Tibial nerve (tissue), 4 donors: ENCODE results near the gene ADAT1. TPM values are rescaled to one million over a fixed set of nuclear protein-coding genes. Genes with fewer than 3 reads are reported as not detected.

Source experiments
- DNase-seq, 2 donors: peaks; one replicate each; pipeline ENCODE4 v3.0.0-alpha.2; 2019; ENCODE audit warnings: low spot score in 2 of 2
- H3K27ac ChIP-seq, 4 donors: fragments of 200-600 bp; sonication (generic) in 3 of 4; one replicate each; pipeline ENCODE4 v1.5.1; 2017 to 2019; ENCODE audit warnings: mild to moderate bottlenecking in 1 of 4
- H3K27me3 ChIP-seq, 2 donors: fragments of 200-600 bp; sonication (generic) in 1 of 2; one replicate each; pipeline versions ENCODE4 v1.5.1 to v1.6.0; 2017 to 2019
- H3K36me3 ChIP-seq, 3 donors: fragments of 200-600 bp; sonication (generic); one replicate each; pipeline ENCODE4 v1.5.1; 2018 to 2019
- H3K4me1 ChIP-seq, 4 donors: fragments of 200-600 bp; sonication (generic) in 3 of 4; one replicate each; pipeline ENCODE4 v1.5.1; 2017 to 2019
- H3K4me3 ChIP-seq, 4 donors: fragments of 200-600 bp; sonication (generic) in 3 of 4; one replicate each; pipeline ENCODE4 v1.5.1; 2017 to 2019; ENCODE audit warnings: mild to moderate bottlenecking in 1 of 4, moderate library complexity in 1 of 4
- H3K9me3 ChIP-seq, 4 donors: fragments of 200-600 bp; sonication (generic) in 3 of 4; one replicate each; pipeline ENCODE4 v1.5.1; 2017 to 2019
- EP300 ChIP-seq, 2 donors: sonication (generic); formaldehyde crosslinking; IDR thresholded peaks; one replicate each; pipeline ENCODE4 v1.6.1; 2017; ENCODE audit warnings: antibody characterized with exemption in 2 of 2, mild to moderate bottlenecking in 1 of 2
- POLR2A ChIP-seq, 2 donors: fragments of 450-650 bp; IDR thresholded peaks; one replicate each; pipeline ENCODE4 v1.6.1; 2017; ENCODE audit warnings: antibody characterized with exemption in 2 of 2, mild to moderate bottlenecking in 2 of 2, moderate library complexity in 2 of 2
- WGBS, 2 donors: methylation state at CpG; one replicate each; pipeline ENCODE4 v1.1.5; 2018; 5-methylcytosine and 5-hydroxymethylcytosine counted together
- total RNA-seq, 4 donors: library from RNA; depleted of rRNA; stranded (reverse); fragments of >200 nt; gene quantifications; one replicate each; pipeline ENCODE4 v1.1.0, GENCODE V29; 2016
- TF ChIP-seq, protein P1 (sequence below), 5 experiments: fragments of 200-600 bp in 3 of 5; fragments of 450-650 bp in 2 of 5; sonication (generic) in 3 of 5; IDR thresholded peaks; one replicate each; pipeline ENCODE4 v1.5.1; 2016 to 2019; ENCODE audit warnings: antibody characterized with exemption in 5 of 5, mild to moderate bottlenecking in 3 of 5, moderate library complexity in 2 of 5

ADAT1 gene
- total RNA-seq, 4 donors from 2014 or later = 31.4 to 75.9 (median 50.7) TPM

DNA sequence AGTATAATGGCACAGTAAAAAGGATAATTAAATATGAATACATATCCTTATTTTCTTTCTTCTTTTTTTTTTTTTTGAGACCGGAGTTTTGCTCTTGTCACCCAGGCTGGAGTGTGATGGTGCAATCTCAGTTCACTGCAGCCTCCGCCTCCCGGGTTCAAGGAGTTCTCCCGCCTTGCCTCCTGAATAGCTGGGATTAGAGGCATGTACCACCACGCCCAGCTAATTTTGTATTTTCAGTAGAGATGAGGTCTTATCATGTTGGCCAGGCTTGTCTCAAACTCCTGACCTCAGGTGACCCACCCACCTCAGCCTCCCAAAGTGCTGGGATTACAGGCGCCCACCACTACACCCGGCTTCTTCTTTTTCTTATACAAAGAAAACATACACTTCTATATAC is 44.9 kb downstream of the ADAT1 start:
- TF ChIP-seq EP300 (IDR thresholded peaks at IDR 0.05) (no peak), POLR2A (IDR thresholded peaks at IDR 0.05) (no peak)
- TF ChIP-seq, protein P1, sequence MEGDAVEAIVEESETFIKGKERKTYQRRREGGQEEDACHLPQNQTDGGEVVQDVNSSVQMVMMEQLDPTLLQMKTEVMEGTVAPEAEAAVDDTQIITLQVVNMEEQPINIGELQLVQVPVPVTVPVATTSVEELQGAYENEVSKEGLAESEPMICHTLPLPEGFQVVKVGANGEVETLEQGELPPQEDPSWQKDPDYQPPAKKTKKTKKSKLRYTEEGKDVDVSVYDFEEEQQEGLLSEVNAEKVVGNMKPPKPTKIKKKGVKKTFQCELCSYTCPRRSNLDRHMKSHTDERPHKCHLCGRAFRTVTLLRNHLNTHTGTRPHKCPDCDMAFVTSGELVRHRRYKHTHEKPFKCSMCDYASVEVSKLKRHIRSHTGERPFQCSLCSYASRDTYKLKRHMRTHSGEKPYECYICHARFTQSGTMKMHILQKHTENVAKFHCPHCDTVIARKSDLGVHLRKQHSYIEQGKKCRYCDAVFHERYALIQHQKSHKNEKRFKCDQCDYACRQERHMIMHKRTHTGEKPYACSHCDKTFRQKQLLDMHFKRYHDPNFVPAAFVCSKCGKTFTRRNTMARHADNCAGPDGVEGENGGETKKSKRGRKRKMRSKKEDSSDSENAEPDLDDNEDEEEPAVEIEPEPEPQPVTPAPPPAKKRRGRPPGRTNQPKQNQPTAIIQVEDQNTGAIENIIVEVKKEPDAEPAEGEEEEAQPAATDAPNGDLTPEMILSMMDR (IDR thresholded peaks at IDR 0.05) = no peak
- Histone ChIP-seq H3K36me3 (peaks cover 0 to 70% (median 24%) of the 10 kb centered on the region in 3 donors), H3K4me1 (peaks cover 0 to 19% (median 0%) of the 10 kb centered on the region in 4 donors), H3K9me3 (no peaks in the 10 kb centered on the region), H3K4me3 (no peak overlapping the region), H3K27ac (no peak overlapping the region), H3K27me3 (no peaks in the 10 kb centered on the region)
- 92 to 93% methylated on average over 7 of the region's 7 CpGs for WGBS, 2 donors
- no peak for DNase-seq

DNA sequence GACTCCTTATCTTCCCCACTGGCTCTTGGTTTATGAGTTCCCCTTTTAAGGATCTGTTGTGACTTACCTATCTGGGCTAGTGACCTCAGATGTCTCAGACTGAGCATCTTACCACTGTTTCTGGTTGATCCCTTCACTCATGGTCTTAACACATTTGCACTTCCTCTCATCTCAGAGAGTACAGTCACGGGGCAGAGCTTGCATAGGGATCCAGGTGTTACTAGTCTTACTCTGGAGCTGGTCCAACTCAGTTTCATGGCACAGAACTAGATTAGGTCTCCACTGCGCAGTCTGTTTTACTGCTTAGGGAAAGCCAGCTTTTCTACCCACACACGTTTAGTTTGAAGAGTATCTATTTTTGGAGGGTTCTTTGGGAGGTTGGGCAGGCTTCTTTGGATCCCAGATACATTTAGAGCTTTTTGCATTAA is 46.7 kb downstream of the ADAT1 start:
- H3K36me3 ChIP-seq = peaks cover 0 to 88% (median 24%) of the 10 kb centered on the region in 3 donors
- no peak for DNase-seq
- 61 to 76% methylated on average over 3 of the region's 3 CpGs for WGBS, 2 donors
- no peaks in the 10 kb centered on the region for H3K9me3 ChIP-seq
- no peaks in the 10 kb centered on the region for H3K27me3 ChIP-seq
- TF ChIP-seq, protein P1 (IDR thresholded peaks at IDR 0.05) = no peak
- no peak for TF ChIP-seq POLR2A (IDR thresholded peaks at IDR 0.05)
- no peak for TF ChIP-seq EP300 (IDR thresholded peaks at IDR 0.05)
- H3K4me3 ChIP-seq = no peak overlapping the region
- no peak overlapping the region for H3K27ac ChIP-seq
- H3K4me1 ChIP-seq = peaks cover 0 to 37% (median 0%) of the 10 kb centered on the region in 4 donors

DNA sequence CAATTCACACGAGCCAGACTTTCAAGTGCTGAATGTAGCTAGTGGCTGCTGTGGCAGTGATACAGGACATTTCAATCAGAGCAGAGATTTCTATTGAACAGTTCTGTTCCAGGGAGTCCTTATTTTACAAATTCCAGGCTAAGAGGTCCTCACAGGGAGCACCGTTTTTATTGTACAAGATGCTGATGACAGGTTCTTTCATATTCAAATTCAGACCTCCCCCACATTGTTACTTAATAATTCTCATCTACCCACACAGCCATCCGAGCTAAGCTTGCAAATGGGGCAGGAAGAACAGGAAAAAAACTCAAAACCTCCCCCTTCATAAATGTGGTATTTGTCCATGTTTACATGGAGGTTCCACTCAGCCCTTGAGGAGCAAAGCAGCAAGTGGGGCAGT is 47.1 kb downstream of the ADAT1 start:
- no peak for DNase-seq
- Histone ChIP-seq H3K36me3 (peaks cover 0 to 93% (median 24%) of the 10 kb centered on the region in 3 donors), H3K4me3 (no peak overlapping the region), H3K9me3 (no peaks in the 10 kb centered on the region), H3K27me3 (no peaks in the 10 kb centered on the region), H3K27ac (no peak overlapping the region), H3K4me1 (peaks cover 0 to 42% (median 0%) of the 10 kb centered on the region in 4 donors)
- TF ChIP-seq EP300 (IDR thresholded peaks at IDR 0.05) = no peak
- no peak for TF ChIP-seq POLR2A (IDR thresholded peaks at IDR 0.05)
- TF ChIP-seq, protein P1 (IDR thresholded peaks at IDR 0.05) = no peak
- WGBS, 2 donors = 35 to 47% methylated on average over 3 of the region's 3 CpGs

DNA sequence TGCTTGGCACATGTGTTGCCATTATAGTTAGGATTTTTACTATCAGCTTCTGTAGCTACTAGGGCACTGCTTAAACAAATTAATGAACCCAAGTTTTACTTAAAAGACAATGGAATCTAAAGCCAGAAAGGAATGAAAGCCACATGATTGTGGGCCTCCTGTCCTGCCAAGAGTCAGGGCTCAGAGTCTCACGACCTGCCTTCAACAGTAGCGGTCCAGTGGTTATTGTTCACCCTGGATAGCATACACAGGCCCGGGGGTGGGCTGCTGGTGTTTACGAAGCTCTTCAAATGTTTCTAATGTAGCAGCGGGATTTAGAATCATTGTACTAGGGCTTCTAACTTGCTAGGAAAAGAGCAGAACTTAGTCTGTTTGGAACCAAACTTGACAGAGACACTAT is 49.1 kb downstream of the ADAT1 start:
- Histone ChIP-seq H3K27me3 (no peaks in the 10 kb centered on the region), H3K27ac (no peak overlapping the region), H3K36me3 (peaks cover 0 to 98% (median 16%) of the 10 kb centered on the region in 3 donors), H3K4me1 (peaks cover 0 to 62% (median 0%) of the 10 kb centered on the region in 4 donors), H3K9me3 (no peaks in the 10 kb centered on the region), H3K4me3 (no peak overlapping the region)
- 58 to 64% methylated on average over 5 of the region's 5 CpGs for WGBS, 2 donors
- no peak for DNase-seq
- TF ChIP-seq, protein P1 (IDR thresholded peaks at IDR 0.05) = no peak
- TF ChIP-seq EP300 (IDR thresholded peaks at IDR 0.05) (no peak), POLR2A (IDR thresholded peaks at IDR 0.05) (no peak)

DNA sequence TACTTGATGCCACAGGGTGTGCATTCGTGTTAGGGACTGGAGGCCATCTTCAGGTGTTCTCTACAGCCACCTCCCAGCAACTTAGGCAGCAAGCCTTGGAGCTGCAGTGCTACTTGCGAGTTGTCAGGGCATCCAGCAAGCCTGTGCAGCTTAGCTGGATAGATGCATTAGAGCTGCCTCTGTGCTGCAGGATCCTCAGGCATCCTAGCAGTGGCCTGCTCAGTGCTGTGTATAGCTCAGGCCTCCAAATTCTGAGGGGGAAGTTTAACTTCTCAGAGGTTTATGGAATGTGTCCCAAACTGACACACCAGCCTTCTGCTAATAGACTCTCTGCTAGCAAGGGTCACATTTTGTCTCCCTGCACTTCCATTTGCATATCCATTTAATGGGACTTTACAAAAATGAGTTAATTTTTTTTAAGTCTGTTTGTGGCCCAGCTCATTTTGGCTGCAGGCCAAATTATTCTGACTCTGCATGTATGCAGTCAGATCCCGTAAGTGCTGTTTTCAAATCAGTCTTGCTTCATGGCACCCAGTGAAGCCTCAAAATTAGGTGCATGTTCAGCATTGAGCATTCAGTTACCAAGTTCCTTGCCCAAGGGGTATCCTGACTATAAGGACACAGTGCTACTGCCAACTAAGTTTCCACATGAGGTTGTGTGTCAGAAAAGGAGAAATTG is 50.1 kb downstream of the ADAT1 start:
- 36 to 68% methylated on average over 3 of the region's 3 CpGs for WGBS, 2 donors
- no peaks in the 10 kb centered on the region for H3K9me3 ChIP-seq
- H3K27me3 ChIP-seq = no peaks in the 10 kb centered on the region
- no peak overlapping the region for H3K4me3 ChIP-seq
- H3K36me3 ChIP-seq = peaks cover 0 to 98% (median 10%) of the 10 kb centered on the region in 3 donors
- DNase-seq = no peak
- peaks cover 0 to 71% (median under 1%) of the 10 kb centered on the region in 4 donors for H3K4me1 ChIP-seq
- TF ChIP-seq POLR2A (IDR thresholded peaks at IDR 0.05) = no peak
- no peak for TF ChIP-seq EP300 (IDR thresholded peaks at IDR 0.05)
- TF ChIP-seq, protein P1 (IDR thresholded peaks at IDR 0.05) = no peak
- H3K27ac ChIP-seq = no peak overlapping the region
